ENCODE measurements around the gene NUFIP2. TPM values are rescaled to one million over a fixed set of nuclear protein-coding genes. Genes with fewer than 3 reads are reported as not detected.

NUFIP2 gene
- total and polyA plus RNA-seq, 10 of the 15 experiments (the other 5 are each of a cell fraction or from before 2014, with no cell fraction given), result 3.7 to 32.3 (median 14.5) TPM

GRCh38 chr17:29303386-29303785 is 9.4 kb upstream of the NUFIP2 start:
- CTCF ChIA-PET, result interaction anchor here (0.6 kb wide), 1 partner anchor 12 kb away, joined by 4 read pairs; no protein-coding TSS in a partner anchor
- H4K20me1 ChIP-seq (ENCODE audit: control insufficient read depth, insufficient read depth), result no peaks in the 10 kb centered on the region
- POLR2A ChIA-PET, result interaction anchor here (0.6 to 1.0 kb wide), 2 partner anchors 9 to 42 kb away, joined by 3 to 8 read pairs; partner anchors contain the start of gene NUFIP2
- H3K4me2 ChIP-seq (ENCODE audit: control insufficient read depth, insufficient read depth), result no peak overlapping the region
- H2AFZ ChIP-seq (ENCODE audit: control insufficient read depth, low read depth, low read length), result no peak overlapping the region
- H3K79me2 ChIP-seq (ENCODE audit: control insufficient read depth, insufficient read depth, low read length), result no peaks in the 10 kb centered on the region
- ATAC-seq (no peak), FAIRE-seq (no peak), DNase-seq (ENCODE audit: low read depth, low spot score) (no peak)
- 87% methylated on average over 2 of the region's 3 CpGs for WGBS (ENCODE audit: insufficient coverage, insufficient replicate concordance, low lambda C conversion rate, missing lambda C conversion rate)
- RAD21 ChIA-PET (ENCODE audit: unreplicated experiment), result no interaction called here
- no peaks in the 10 kb centered on the region for H3K4me1 ChIP-seq (ENCODE audit: control insufficient read depth, insufficient read depth, low read length)
- H3K9ac ChIP-seq (ENCODE audit: control insufficient read depth, insufficient read depth, low read length), result no peak overlapping the region
- no peaks in the 10 kb centered on the region for H3K36me3 ChIP-seq (ENCODE audit: control insufficient read depth in 2 of 2, insufficient read depth in 2 of 2, low read length in 1 of 2)
- H3K27me3 ChIP-seq (replicated peaks in 1 of 2; ENCODE audit: control insufficient read depth in 2 of 2, insufficient read depth in 2 of 2, low read length in 1 of 2), result no peaks in the 10 kb centered on the region
- no TSS peak for BruUV-seq (replicated peaks)
- TF ChIP-seq ZZZ3 (IDR thresholded peaks at IDR 0.05; ENCODE audit: control insufficient read depth, insufficient read length, low read depth) (no peak), NFYB (IDR thresholded peaks at IDR 0.05; ENCODE audit: insufficient read depth, low read depth, low read length) (no peak), GATAD2B (conservative IDR thresholded peaks at IDR 0.05; ENCODE audit: low read depth) (no peak), ZNF384 (IDR thresholded peaks at IDR 0.05; ENCODE audit: borderline replicate concordance, low read depth, low read length) (no peak), TCF7 (IDR thresholded peaks at IDR 0.05; ENCODE audit: borderline replicate concordance) (no peak), SUZ12 (IDR thresholded peaks at IDR 0.05; ENCODE audit: unreplicated experiment) (no peak), ZNF217 (IDR thresholded peaks at IDR 0.05) (no peak), RCOR1 (conservative IDR thresholded peaks at IDR 0.05; ENCODE audit: low read depth, low read length) (no peak), FOXM1 (IDR thresholded peaks at IDR 0.05; ENCODE audit: low read depth, low read length) (no peak), RFX5 (IDR thresholded peaks at IDR 0.05; ENCODE audit: low read depth, low read length) (no peak), TAF1 (IDR thresholded peaks at IDR 0.05; ENCODE audit: borderline replicate concordance, low read depth, low read length) (no peak), KLF5 (IDR thresholded peaks at IDR 0.05; ENCODE audit: partially characterized antibody) (no peak), JUND (IDR thresholded peaks at IDR 0.05; ENCODE audit: low read depth, low read length) (no peak), KAT2A (conservative IDR thresholded peaks at IDR 0.05; ENCODE audit: control insufficient read depth, low read depth, low read length) (no peak), CBFB (IDR thresholded peaks at IDR 0.05; ENCODE audit: low read depth) (no peak), NKRF (conservative IDR thresholded peaks at IDR 0.05) (no peak), ETV6 (conservative IDR thresholded peaks at IDR 0.05 in 1 of 2, IDR thresholded peaks at IDR 0.05 in 1 of 2; ENCODE audit: borderline replicate concordance in 1 of 2, low read depth in 1 of 2) (no peak), CHD1 (IDR thresholded peaks at IDR 0.05; ENCODE audit: low read depth, low read length) (no peak)
- H3K9me3 ChIP-seq (replicated peaks; ENCODE audit: control insufficient read depth, insufficient read depth, low read length), result no peaks in the 10 kb centered on the region
- intact Hi-C loops (cut with micrococcal nuclease; ENCODE audit: unreplicated experiment) (no loop called here), in situ Hi-C loops (cut with MboI) (no loop called here)
- SMC1A ChIA-PET (ENCODE audit: uncharacterized antibody, unreplicated experiment), result no interaction called here
- no peak overlapping the region for H3K4me3 ChIP-seq
- H3K27ac ChIP-seq (ENCODE audit: control insufficient read depth, insufficient read depth), result no peak overlapping the region
